Measurements from ENCODE around the gene SLC1A7.

SLC1A7 gene

DNA sequence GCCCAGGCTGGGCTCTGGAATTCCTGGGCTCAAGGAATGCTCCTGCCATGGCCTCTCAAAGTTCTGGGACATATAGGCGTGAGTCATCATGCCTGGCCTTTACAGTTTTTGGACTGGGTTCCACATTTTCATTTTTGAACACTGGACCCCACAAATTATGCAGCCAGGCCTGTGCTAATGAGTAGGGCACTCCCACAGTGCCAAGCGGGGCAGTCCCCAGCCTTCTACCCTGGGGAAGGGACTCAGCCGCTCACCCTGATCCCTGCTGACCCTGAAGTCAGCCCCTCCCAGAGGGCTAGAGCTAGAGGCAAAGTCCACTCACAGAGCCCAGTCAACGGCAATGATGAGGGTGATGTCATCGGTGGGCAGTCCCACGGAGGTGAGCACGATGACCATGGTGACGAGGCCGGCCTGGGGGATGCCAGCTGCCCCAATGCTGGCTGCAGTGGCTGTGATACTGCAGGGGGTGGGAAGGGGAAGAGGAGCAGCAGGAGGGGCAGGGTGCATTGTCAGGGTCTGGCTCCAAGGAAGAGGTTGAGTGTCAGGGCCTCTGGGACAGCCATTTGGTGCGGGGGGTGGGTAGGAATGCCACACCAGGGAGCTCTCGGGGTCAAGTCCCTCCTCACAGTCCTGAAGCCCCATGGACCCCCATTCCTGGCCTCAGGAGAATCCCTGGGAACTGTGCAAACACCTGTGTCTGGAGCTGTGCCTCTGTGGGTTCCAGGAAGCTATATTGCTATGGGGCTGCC, 52.8 kb downstream of the SLC1A7 start:
- DNase-seq = no peak

DNA sequence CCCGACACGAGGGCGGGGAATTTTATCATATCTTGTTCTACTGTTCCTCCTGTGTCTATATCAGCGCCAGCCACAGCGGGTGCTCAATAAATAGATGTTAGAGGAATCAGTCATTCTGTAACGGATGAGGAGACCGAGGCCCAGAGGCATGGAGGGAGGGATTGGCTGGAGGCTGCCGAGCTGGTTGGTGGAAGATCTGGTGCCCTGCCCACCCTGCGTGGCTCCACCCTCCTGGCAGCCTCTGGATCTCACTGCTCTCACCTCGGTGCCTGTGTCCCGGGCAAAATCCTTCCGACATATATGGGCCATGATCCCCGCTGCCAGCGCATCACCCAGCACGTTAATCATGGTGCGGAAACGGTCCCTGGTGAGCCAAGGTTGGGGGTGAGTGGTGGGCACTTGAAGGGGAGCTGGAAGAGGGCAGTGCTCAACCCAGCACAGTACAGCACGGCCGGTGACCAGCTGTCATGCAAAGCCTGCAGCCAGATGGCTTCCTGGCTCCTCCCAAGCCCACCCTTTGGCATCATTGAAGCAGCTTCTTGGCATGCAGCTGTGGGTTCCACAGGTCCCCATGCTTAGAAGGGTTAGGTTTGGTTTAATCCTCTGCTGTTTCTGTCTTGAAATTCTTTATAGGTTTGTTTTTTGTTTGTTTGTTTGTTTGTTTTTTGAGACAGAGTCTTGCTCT, 53.7 kb downstream of the SLC1A7 start:
- no peak for DNase-seq

DNA sequence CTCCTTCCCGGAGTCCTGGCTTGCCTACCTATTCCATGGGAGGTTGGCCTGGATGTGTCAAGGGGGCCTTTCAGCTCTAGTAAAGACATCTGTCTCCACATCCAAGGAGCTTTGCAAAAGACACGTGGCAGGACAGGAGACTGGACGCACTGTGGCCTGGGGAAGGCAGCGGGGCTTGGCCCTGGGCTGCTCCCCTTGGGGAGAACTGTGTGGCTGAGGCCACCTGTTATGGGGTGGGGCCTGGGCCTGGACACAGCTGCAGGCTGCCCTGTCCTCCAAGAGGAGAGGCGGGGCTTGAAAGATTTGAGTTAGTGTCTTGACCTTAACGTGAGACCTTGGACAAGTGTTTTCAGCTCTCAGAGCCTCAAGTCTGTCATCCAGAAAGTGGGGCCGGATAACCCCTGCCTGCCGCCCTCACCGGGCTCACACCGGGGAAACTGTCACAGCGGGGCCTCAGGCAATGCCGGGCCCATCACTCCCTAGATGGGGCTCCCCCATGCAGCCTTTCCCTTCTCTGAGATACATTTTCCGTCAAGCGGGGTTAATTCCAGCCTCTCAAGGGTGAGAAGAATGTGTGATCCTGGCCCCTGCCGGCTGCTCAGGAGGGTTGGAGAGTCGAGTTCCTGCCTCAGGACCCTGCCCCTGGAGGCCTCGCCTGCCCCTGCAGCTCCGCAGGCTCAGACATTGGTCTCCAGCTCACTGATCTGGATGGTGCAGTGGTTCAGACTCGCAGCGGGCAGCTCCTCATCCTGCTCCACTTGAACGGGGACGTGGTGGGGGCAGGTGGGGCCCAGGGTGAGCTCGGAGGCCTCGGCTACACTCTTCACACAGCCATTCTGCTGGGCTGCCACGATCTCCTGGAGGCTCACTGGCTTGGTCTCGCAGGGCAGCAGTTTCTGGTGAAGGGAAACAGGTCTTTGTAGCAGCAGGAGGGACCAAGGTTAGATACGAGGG, 54.8 kb downstream of the SLC1A7 start:
- no peak for DNase-seq

DNA sequence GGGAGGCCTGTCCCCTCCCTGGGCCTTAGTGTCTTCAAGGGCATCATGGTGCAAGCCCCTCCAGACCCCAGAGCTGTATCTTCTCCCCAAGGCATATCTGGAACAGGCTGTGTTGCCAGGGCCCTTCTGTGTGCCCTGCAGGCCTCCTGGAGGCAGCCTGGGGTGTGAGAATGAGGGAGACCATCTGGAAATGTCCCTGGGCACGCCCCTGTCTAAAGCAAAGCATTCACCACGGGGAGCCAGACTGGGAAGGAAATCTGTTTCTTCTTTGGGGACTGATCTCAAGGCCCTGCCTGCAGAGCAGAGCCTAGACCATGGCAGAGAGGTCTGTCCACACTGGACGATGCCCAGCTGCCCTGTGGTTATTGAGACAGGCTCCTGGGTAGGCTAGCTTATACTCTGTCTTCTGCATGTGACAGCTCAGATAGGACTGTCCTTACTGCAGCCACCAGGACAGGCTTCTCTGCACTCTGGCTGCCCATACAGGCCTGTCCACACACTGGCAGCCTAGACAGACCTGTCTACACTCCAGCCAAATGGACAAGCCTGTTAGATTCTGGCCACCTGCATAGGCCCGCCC, 55.9 kb downstream of the SLC1A7 start:
- no peak for DNase-seq

DNA sequence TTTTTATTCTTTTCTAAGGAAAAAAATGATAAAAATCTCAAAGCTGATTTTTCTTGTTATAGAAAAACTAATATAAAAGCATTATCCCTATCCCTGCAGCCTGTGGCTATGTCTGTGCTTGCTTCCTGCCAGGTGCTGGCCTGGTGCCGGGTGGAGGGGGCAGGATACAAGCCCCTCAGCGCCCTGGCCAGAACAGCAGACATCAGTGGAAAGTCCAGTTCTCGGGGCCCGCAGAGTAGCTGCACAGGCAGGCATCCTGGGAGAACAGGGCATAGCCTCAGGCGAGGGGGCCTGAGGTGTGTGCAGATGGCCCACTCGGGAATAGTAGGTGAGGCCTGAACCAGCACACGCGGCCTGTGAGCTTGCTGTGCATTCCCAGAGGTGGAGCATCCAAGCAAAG, 57.0 kb downstream of the SLC1A7 start:
- no peak for DNase-seq

DNA sequence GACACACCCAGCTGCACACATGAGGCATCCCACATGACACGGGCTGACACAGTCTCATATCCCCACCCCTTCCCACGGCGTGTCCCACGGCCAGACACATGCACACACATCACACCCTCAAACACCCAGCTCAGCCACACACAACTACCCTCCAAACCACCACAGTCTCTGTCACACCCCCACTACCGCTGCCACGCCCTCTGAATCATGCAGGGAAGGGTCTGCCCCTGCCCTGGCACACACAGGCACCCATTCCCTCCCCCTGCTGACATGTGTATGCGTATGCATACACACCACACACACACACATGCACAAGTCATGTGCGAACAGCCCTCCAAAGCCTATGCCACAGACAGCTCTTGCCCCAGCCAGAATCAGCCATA, 57.9 kb downstream of the SLC1A7 start:
- no peak for DNase-seq

DNA sequence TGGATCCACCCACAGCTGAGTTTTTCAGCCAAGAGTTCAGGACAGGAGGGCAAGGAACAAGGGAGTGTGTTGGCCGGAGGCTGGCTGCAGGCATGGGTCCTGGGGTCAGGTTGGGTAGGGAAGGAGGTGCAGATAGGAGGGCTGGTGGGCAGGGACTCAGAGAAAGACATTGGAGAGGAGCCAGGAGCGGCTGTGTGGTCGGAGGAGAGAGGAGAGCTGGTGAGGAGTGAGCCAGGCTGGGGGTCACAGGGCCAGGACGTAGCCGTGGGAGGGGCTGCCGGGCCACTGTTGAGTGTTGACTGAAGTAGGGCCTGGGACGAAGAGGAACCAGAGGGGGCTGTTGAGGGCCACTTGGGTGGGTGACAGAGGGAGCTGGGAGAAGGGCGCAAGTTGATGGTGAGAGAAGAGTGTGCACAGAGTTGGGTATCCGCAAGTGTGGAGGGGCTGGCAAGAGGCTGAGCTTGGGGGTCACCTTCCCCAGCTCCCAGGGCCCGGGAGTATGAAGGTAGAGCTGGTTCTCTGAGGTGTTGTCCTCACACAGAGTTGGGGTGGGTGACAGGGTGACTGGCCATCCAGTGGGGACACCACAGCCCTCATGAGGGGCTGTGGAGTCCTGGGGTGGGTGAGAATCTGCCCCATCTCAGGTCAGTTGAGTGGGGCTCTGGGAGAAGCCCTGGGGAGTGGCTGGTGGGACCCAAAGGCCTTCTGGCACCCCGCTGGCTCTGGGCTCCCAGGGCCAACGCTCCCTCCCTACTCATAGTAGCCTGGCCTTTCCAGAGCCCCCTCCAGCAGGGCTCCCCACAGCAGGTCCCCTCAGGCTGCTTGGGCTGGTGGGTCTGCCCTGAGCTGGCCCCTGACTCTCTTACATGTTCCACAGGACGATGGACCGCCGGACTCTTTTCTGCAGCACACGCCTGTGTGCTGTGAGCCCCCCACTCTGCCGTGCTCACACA, 58.5 kb downstream of the SLC1A7 start:
- no peak for DNase-seq

DNA sequence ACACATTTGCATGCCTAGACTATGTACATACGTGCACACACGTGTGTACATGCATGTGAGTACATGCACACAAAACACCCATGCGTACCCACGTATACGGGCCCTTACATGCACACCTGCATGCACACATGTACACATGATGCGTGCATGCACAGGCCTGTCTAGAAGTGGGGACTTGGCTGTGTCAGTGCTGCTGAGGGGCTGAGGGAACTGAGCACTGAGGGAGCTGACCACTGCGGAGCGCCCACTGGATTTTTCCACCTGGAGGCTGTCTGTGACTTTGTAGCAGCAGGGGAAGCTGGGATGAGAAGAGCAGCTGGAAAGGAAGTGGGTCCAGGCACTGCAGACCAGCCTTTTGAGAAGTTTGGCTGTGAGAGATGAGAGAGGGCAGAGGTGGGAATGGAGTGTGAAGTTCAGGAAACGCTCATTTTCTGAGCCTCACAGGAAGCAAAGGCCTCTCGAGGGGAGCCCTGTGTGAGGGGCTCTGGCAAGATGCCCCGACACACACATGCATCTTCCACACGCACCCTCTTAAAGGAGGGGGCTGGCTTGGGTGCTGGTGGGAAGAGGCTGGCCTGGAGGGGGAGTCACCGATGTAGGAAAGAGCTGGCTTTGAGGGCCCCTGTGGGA, 59.5 kb downstream of the SLC1A7 start:
- no peak for DNase-seq

DNA sequence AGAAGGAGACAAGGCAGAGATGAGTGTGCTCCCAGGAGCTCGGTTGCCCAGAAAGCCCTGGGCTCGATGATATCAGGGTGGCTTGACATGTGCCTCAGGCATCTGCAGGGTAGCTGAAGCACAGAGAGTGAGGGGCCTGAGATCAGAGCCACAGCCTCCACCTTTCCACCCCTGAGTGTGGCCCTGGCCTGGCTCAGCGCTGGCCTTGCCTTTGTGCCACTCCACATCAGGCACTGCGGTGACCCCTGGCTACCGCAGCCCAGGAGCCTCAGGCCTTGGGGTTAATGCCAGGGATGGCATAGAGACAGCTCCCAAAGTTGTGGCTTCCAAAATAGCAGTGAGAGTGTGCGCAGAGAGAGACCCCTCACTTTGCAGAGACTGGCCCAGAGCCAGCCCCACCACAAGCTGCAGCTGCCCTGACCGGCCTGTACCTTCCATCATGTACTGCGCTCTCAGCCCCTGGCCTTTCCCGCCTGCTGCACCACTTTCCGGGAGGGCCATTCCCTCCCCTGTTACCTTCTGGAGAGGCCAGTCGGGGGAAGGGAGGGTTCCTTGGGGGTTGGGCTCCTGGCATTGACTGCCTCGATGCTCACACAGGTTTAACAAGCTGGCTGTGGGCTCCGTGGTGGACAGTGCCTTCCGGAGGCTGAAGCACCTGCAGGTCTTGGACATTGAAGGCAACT, 60.9 kb downstream of the SLC1A7 start:
- no peak for DNase-seq

DNA sequence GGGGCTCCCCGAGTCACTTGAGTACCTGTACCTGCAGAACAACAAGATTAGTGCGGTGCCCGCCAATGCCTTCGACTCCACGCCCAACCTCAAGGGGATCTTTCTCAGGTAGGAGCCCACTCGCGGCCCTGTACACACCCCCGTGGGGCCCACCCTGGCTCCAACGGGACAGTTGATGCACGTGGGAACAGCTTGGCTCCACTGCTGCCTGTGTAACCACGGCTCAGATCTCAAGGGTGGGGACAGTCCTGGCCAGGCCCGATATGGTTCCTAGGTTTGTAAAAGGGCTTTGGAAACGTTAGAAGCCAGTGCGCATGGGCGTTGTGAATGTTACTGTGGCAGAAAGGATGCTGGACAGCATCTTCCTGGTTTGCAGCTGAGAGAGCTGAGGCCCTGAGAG, 61.7 kb downstream of the SLC1A7 start:
- no peak for DNase-seq

DNA sequence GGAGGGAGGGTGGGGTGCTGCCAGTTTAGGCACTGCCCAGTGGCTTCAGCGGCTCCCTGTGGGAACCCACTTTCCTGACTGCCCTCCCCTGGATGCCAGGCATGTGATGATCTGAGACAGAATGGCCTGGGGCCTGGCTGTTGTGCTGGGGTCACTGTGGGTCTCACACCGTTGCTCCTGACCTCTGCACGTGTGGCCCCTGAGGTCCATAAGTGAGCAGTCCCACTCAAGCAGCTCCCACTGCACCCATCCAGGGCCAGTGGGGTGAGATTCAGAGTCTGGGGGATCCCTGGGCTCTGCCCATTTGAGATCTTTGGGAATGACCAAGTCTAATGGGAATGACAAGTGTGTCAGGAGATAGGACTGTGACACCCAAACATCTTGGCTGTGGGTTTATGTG, 62.4 kb downstream of the SLC1A7 start:
- no peak for DNase-seq

DNA sequence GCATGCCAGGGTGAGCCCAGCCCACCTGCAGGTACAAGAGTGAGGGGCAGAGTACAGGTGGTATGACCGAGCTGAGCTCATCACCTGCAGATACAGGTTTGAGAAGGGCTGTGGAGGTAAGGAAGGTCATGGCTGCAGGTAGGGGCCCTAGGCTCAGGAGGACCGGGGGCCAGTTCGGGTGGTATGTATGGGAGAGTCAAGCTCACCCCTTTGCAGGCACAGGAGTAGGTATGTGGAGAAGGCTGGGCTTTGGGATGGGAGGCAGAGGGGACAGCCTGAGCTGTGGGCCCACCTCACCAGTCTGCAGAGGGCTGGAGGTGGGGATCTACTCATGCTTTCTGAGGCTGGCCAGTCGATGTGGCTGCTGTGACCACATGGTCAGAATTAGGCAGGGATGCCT, 63.2 kb downstream of the SLC1A7 start:
- no peak for DNase-seq

DNA sequence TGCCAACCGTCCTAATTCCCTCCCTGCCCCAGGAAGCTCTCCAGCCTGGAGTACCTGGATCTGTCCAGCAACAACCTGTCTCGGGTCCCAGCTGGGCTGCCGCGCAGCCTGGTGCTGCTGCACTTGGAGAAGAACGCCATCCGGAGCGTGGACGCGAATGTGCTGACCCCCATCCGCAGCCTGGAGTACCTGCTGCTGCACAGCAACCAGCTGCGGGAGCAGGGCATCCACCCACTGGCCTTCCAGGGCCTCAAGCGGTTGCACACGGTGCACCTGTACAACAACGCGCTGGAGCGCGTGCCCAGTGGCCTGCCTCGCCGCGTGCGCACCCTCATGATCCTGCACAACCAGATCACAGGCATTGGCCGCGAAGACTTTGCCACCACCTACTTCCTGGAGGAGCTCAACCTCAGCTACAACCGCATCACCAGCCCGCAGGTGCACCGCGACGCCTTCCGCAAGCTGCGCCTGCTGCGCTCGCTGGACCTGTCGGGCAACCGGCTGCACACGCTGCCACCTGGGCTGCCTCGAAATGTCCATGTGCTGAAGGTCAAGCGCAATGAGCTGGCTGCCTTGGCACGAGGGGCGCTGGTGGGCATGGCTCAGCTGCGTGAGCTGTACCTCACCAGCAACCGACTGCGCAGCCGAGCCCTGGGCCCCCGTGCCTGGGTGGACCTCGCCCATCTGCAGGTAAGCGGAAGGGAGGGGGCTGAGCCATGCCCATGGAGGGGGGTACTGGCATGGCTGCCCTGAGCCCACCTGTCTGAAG, 63.9 kb downstream of the SLC1A7 start:
- no peak for DNase-seq

DNA sequence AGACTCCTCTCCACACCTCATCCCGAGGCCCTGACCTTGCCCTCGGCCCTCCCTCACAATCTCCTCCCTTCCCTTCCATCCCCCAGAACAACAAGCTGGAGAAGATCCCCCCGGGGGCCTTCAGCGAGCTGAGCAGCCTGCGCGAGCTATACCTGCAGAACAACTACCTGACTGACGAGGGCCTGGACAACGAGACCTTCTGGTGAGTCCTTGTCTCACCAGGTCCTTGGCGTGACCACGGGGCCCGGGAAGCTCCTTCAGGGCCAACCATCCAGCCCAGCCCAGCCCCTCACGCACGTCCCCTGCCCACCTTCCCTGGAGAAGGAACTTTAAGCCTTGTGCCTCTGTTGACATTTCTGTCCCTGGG, 64.9 kb downstream of the SLC1A7 start:
- no peak for DNase-seq

DNA sequence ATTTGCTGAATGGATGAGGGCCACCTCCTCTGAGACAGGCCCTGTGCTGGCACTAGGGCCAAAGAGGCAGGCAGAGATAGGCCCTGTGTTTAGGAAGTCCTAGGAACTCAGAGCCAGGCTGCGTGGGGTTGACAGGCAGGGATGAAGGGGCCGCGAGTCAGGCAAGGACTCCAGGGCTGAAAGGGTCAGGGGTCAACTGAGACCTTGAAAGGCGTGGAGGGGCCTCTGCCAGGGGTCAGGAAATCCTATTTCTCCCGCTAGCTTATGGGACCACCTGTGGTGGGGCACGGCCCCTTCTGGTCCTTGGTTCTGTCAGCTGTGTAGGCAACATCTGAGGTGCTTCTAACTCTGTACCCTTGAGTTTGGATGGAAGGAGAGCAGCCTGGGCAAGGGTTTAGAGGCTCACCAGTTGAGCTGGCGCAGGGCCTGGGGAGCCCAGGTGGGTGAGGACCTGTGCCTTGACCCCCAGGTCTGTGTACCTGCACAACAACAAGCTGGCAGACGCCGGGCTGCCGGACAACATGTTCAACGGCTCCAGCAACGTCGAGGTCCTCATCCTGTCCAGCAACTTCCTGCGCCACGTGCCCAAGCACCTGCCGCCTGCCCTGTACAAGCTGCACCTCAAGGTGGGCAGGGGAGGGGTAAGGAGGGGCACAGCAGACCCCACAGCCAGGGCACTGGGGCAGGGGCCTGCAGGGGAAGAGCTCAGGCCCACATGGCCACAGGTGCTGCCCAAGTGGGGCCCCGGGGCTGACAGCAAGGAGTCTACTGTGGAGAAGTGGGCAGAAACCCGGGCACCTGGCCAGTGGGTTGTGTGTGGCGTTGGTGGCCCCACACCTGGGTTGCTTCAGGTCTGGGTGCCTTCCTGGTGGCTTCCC, 65.5 kb downstream of the SLC1A7 start:
- DNase-seq = no peak

DNA sequence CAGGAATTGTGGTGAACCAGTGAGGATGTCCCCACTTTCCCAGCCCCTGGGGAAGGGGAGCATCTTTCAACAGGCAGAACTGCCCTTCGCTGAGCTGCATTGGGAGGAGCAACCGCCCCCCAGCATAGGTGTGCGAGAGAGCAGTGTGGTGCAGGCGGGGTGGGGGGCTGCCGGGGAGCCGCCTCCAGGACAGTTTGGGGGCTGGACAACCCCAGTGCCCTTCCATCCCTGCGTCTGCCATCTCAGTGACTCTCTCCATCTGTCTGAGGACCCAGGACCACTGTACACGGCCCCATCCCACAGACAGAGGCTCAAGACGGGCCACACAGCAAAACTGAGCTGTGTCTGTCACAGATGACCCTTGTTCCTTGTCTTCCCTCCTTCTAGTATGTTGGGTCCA, 66.3 kb downstream of the SLC1A7 start:
- DNase-seq = no peak

DNA sequence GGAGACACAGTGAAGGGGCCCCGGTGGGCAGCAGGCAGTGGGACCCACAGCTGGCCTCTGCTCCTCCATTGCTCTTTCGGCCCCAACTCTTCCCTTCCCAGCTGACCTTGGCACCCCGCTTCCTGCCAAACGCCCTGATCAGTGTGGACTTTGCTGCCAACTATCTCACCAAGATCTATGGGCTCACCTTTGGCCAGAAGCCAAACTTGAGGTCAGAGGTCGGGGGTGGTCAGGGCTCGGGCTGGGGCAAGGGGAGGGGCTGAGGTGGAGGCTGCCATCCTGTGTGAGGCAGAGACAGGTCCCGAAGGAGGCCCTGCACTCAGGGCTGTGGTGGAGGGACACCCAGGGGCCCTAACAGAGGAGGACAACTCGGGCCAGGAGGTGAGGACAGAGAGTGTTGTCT, 66.7 kb downstream of the SLC1A7 start:
- DNase-seq = no peak

DNA sequence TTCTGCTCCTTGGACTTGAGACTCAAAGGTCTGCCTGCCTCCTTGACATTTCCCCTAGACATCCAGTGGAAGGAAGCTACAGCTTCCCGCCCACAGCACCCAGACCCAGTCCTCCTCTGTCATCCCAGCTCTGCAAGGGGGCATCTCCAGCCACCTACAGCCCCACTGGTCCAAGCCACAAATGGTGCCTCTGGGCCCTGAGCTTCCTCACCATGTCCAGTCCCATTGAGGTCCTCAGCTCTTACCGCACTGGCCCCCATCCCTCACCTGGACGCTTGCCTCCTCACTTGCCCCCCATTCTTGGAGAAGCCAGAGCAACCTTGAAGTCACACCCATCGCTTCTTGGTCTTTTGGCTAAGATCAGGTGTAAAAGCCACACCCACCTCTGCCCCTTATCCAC, 67.2 kb downstream of the SLC1A7 start:
- no peak for DNase-seq

Measured in SIG-M5 (cell line).